Occipital lobe (tissue), 2 donors: Measurements from ENCODE around the gene SOCS3. TPM values are rescaled to one million over a fixed set of nuclear protein-coding genes. Genes with fewer than 3 reads are reported as not detected.
A peak's percentile ranks its signal among the peaks of the same experiment; 100 is the strongest.

Experiments used
- DNase-seq: peaks from one replicate; lab custom pipeline; 2025; lab: John Stamatoyannopoulos, UW
- total RNA-seq: library from RNA; depleted of rRNA; stranded (reverse); fragments of >200 nt; gene quantifications from one replicate; pipeline ENCODE4 v1.2.3, GENCODE V29; 2014

SOCS3 gene
- total RNA-seq, 1 donor from 2014 or later, result 8.3 TPM

GRCh38 chr17:78390241-78391050, 30.6 kb upstream of the SOCS3 start:
- no peak for DNase-seq

DNA sequence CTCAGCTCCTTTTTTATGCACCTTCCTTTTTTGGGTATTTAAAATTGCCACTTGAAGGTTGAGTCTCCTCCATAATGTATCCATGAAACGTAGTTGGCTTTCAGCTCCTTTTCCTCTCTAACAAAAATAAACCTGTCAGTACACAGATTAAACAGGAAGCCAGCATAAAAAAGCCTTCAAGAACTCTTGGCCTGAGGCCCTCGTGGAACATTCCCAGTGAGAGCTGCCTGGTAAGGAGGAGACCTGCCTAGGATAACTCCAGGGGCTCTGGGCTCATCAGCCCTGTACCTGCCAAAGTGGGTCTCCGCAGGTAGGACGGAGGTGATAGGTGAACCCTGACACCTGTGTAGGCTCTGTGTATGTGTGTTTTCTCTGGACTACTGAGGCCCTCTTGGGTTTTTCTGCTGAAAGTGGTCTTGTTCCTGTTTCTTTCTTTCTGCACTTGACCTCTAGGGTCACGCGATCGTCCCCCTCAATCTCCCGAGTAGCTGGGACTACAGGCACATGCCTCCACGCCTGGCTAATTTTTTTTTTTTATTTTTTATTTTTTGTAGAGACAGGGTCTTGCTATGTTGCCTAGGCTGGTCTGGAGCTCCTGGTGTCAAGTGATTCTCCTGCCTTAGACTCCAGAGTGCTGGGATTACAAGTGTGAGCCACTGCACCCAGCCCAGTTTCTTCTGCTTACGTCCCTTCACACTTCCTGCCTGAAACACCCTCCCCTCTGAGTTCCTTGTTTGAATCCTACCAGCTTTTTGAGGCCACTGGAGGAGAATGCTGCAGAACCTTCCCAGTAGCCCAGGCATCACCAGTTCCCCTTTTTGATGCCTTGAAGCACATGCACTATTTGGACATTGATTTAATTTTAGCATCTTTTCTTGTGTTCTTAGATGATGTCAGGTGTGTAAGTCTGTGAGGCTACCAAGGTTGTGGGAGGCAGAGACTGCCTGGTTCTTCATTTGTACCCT, 28.4 kb upstream of the SOCS3 start:
- no peak for DNase-seq

DNA sequence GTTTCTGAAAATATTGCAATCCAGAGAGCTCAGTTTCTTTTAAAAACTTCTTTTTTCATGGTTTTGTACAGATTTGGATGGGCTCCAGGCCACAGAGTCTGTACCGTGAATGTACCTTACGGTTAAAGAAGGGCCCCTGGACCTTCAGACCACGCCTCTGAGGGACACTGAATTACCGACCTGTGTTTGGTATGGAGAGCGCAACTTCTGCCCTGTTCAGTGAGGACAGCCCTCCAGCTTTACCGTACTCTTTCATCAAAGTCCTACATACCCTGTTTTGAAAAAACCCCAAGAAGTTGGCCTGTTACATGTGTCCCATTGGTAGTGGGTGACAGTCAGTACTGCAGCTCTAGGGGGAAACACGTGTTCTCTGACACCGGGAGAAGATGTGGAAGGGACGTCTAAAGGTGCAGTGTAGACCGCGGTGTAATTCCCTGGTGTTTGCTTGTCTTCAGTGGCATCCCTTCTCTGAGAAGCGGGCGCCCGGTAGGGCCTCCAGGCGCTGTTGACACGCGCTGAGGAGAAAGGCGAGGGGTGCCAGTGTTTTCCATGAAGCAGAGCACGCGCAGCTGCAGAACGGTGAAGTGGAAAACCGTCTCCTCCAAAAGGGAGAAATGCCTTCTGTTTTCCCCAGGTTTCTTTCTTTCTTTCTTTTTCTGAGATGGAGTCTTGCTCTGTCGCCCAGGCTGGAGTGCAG, 24.8 kb upstream of the SOCS3 start:
- DNase-seq, result no peak

GRCh38 chr17:78383725-78384471, 24.0 kb upstream of the SOCS3 start:
- no peak for DNase-seq

DNA sequence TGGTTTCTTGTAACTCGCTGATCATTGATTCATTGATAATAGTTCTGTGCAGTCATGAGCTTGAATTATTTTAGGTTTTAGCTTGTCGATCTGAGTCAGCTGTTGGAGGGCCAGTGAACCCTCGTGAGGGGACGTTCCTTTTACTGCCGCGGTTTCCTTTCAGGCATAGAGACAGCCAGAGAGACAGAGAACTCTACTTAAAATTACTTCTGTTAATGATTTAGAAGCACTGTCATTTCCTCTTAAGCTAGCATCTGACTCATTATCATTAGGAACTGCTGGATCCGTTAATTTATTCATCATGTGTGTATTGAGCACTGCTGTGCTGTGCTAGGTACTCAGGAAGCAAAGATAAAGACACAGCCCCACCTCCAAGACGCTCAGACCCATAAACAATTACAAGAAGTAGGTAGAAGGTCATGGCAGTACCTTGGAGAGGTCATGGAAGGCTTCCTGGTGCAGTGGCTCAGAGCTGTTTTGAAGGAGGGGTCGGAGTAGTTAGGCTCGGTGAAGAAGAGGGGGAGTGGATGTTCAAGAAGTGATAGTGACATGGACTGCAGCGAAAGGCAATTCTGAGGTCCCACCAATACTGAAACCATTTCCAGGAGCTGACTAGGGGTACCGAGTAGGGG, 21.8 kb upstream of the SOCS3 start:
- no peak for DNase-seq

DNA sequence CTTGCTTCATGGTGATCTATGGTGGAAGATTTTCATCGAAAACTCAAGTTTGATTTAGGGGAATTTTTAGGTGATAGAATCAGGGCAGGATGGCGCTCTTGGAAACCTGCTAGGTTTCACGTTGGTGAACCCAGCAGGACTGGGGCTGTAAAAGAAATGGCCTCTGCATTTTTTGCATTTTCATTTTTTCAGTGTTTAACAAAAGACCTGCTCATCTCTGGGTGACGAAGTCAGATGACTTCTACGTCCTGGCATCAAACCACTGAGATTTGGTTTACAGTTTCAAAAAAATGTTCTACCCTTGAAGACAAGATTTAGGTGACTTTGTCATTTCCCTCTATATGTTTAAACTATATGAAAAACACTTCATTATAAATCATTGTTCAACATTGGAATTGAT, 20.5 kb upstream of the SOCS3 start:
- no peak for DNase-seq

DNA sequence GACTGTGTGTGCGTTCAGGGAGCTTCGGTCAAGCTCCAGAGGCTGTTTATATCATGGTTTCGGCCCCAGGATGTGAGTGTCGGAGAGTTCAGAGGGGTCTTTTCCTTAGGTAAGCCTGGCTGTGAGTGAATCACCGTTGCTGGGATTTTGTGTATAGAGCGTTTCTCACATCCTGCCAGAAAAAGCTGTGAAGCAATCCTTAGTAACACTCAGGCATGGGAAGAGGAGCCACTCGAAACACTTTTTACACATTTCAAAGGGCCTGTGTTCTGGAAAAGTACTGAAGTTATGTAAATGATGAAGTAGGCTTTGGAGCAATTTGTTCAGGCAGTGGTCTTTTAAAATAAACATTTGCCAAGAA, 19.2 kb upstream of the SOCS3 start:
- DNase-seq, result no peak

DNA sequence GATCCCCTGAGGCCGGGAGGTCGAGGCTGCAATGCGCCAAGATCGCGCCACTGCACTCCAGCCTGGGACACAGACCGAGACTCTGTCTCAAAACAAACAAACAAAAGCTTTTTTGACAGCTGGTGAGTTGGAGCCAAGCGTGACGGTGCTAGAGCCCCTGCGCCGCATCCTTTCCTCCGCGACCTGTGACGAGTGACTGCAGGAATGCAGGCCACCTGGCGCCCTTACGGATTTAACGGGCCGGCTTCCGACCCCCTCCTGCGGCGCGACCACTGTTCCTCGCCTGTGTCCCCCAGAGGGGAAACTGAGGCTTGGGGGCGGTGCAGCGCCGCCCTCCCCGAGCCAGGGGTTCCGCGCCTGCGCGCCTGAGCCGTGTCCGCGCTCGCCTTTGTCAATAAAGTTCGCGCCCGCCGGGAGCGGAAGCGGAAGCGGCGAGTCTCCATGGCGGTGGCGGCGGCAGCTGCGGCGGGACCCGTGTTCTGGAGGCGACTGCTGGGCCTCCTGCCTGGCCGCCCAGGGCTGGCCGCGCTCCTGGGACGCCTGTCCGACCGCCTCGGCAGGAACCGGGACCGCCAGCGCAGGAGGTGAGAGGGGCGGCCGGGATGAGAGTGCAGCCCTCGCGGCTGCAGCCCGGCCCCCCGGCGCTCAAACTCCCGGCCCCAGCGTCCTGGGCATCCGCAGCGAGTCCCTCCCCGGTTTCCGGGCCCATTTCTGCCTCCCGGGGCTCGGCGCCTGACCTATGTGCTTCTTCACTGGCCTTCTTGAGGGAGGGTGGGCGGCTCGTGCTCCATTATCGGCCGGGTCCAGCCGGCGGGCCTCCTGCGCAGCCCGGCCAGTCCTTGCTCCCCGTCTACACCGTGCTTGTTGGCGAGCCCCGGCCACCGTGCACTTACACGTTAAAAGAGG, 18.6 kb upstream of the SOCS3 start, which contains the start of gene PGS1:
TSS of gene PGS1 (plus strand) at position 425 of the 906 bp plus-strand sequence. CDS start at position 442, 17 bp downstream.
- peak; percentile 58 for DNase-seq

- no peak for DNase-seq
These were observed 18.0 kb upstream of the SOCS3 start for GRCh38 chr17:78377858-78378224.

DNA sequence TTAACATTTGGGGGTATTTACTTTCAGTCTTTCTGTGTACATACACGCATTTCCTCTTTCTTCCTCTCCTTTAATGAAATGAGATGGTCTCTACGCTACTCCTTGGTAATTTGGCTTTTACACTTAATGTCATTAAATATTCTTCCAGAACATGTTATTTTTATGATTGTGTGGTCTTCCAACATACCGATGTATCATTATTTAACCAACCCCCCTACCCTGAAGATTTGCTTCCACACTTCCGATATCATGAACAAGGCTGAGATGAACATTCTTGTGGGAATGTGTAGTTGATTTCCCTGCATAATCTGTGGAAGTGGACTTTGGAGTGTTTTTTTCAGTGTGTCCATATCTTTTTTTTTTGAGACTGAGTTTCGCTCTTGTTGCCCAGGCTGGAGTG, 16.3 kb upstream of the SOCS3 start:
- DNase-seq, result no peak

DNA sequence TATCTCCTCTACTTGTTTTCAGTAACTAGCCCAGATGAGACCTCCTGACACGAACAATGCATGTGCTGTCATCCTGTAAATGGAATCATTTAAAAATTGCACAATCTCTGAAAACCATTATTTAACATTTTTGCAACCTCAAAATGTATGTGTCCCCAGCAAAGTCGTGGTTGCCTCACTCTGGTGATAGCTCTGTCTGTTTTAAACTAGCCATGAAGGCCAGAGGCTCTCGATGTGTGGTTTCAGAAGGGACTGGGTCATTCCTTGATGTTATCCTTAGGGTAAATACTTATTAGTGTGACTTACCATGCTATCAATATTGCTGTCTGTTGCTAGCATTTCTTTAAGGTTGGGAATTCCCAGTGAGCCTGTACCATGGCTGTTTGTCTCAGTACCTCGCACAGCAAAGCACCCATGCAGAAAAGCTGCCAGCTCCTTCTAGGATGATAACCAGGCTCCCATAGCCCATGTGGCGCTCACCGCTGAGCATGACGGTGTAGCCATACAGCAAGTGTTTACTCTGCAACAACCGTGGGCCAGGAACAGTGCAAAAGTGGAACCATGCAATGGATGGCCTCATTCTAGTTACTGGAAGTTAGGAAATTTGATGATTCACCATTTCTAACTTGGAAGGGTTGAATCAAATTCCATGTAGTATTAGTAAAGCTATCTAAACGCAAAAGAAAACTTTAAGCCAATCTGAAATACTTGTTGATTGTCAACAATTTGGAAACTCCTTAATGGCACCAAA, 15.7 kb upstream of the SOCS3 start:
- DNase-seq, result no peak

GRCh38 chr17:78374631-78375274, 14.9 kb upstream of the SOCS3 start:
- no peak for DNase-seq

DNA sequence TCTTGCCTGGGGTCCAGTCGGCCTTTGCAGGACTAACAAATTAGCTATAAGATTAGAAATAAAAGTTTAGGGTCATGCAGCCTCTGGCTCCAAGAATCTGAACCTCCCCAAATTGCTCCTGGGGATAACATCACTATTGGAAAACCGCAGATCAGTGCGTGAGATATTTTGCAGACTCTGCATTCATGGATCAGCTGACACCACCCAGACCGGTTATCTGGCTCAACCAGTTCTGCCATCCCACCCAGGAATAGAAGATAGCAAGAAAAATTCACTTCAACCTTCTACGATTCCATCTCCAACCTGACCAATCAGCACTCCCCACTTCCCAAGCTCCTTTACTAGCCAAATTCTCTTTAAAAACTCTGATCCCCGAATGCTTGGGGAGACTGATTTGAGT, 14.3 kb upstream of the SOCS3 start:
- no peak for DNase-seq

- no peak for DNase-seq
These were observed 13.0 kb upstream of the SOCS3 start for GRCh38 chr17:78372841-78373240.

GRCh38 chr17:78371056-78371455, 11.2 kb upstream of the SOCS3 start:
- no peak for DNase-seq

- DNase-seq, result no peak
These were observed 10.0 kb upstream of the SOCS3 start for GRCh38 chr17:78369791-78370381.

GRCh38 chr17:78368854-78369495, 9.1 kb upstream of the SOCS3 start:
- DNase-seq, result no peak
